Mesenchymal stem cell (in vitro differentiated cells and primary cell): Measurements from ENCODE around the gene STAC. TPM values are rescaled to one million over a fixed set of nuclear protein-coding genes. Genes with fewer than 3 reads are reported as not detected.

Experiments
- DNase-seq: peaks from one replicate; pipeline ENCODE4 v3.0.0-alpha.2; 2013
- H2AFZ ChIP-seq: one replicate; pipeline ENCODE4 v1.6.1; 2013; ENCODE audit warnings: low read depth, mild to moderate bottlenecking, control low read depth, inconsistent platforms, low read length, moderate library complexity
- H2AK5ac ChIP-seq: 2 replicates; pipeline ENCODE4 v1.6.1; 2013; ENCODE audit warnings: low read length, moderate library complexity, mild to moderate bottlenecking, inconsistent platforms; ENCODE audit not compliant: severe bottlenecking
- H2BK120ac ChIP-seq: one replicate; pipeline ENCODE4 v1.6.1; 2013; ENCODE audit warnings: low read depth, mild to moderate bottlenecking, inconsistent platforms, low read length, moderate library complexity
- H2BK12ac ChIP-seq, 2 experiments: one replicate each; pipeline ENCODE4 v1.6.1; 2013; ENCODE audit warnings: inconsistent platforms in 2 of 2, low read length in 2 of 2, mild to moderate bottlenecking in 2 of 2, moderate library complexity in 2 of 2, control low read depth in 1 of 2
- H2BK15ac ChIP-seq: one replicate; pipeline ENCODE4 v1.6.1; 2013; ENCODE audit warnings: mild to moderate bottlenecking, low read depth, inconsistent platforms; ENCODE audit not compliant: poor library complexity, severe bottlenecking
- H2BK5ac ChIP-seq: 2 replicates; pipeline ENCODE4 v1.6.1; 2013; ENCODE audit warnings: low read depth, mild to moderate bottlenecking, low read length, control low read depth, inconsistent platforms; ENCODE audit not compliant: poor library complexity, severe bottlenecking
- H3K14ac ChIP-seq, 2 experiments: one replicate each; pipeline ENCODE4 v1.6.1; 2013; ENCODE audit warnings: inconsistent platforms in 2 of 2, low read length in 2 of 2, control low read depth in 1 of 2, mild to moderate bottlenecking in 1 of 2, moderate library complexity in 1 of 2
- H3K18ac ChIP-seq, 2 experiments: one replicate each; pipeline ENCODE4 v1.6.1; 2013; ENCODE audit warnings: inconsistent platforms in 2 of 2, low read length in 2 of 2, control low read depth in 1 of 2, low read depth in 1 of 2, mild to moderate bottlenecking in 1 of 2
- H3K23ac ChIP-seq, 2 experiments: one replicate each; pipeline ENCODE4 v1.6.1; 2013; ENCODE audit warnings: inconsistent platforms in 2 of 2, low read length in 2 of 2, mild to moderate bottlenecking in 2 of 2, moderate library complexity in 2 of 2, control low read depth in 1 of 2
- H3K27ac ChIP-seq: 2 replicates; pipeline ENCODE4 v1.5.1; 2013; ENCODE audit warnings: mild to moderate bottlenecking, moderate library complexity, low read length, control low read depth, inconsistent platforms; ENCODE audit not compliant: poor library complexity, severe bottlenecking
- H3K27me3 ChIP-seq, 2 experiments: 2 replicates each; pipeline versions ENCODE4 v1.6.1 to v1.7.0; 2013; ENCODE audit warnings: low read length in 2 of 2, mild to moderate bottlenecking in 2 of 2, moderate library complexity in 2 of 2, control low read depth in 1 of 2, inconsistent platforms in 1 of 2; ENCODE audit not compliant: control insufficient read depth in 1 of 2, insufficient read depth in 1 of 2
- H3K36me3 ChIP-seq, 2 experiments: 2 replicates each; pipeline versions ENCODE4 v1.6.1 to v1.7.0; 2013; ENCODE audit warnings: low read length in 2 of 2, control low read depth in 1 of 2, inconsistent platforms in 1 of 2, low read depth in 1 of 2, mild to moderate bottlenecking in 1 of 2; ENCODE audit not compliant: insufficient read depth in 2 of 2, control insufficient read depth in 1 of 2
- H3K4ac ChIP-seq, 2 experiments: one replicate each; pipeline ENCODE4 v1.6.1; 2013; ENCODE audit warnings: inconsistent platforms in 2 of 2, low read length in 2 of 2, mild to moderate bottlenecking in 2 of 2, moderate library complexity in 2 of 2, control low read depth in 1 of 2, low read depth in 1 of 2
- H3K4me1 ChIP-seq: 2 replicates; pipeline ENCODE4 v1.6.1; 2013; ENCODE audit warnings: low read depth, low read length, control low read depth; ENCODE audit not compliant: control insufficient read depth, insufficient read depth
- H3K4me2 ChIP-seq: 2 replicates; pipeline ENCODE4 v1.6.1; 2013; ENCODE audit warnings: low read length, mild to moderate bottlenecking, inconsistent platforms; ENCODE audit not compliant: poor library complexity, severe bottlenecking
- H3K4me3 ChIP-seq, 2 experiments: 2 replicates each; pipeline versions ENCODE4 v1.5.1 to v1.7.0; 2013; ENCODE audit warnings: low read length in 2 of 2, mild to moderate bottlenecking in 2 of 2, control low read depth in 1 of 2, low read depth in 1 of 2; ENCODE audit not compliant: insufficient read depth in 1 of 2
- H3K79me1 ChIP-seq: replicated peaks from 2 replicates; pipeline ENCODE4 v1.6.1; 2013; ENCODE audit warnings: mild to moderate bottlenecking, control low read depth, low read length, inconsistent platforms; ENCODE audit not compliant: poor library complexity, severe bottlenecking
- H3K9ac ChIP-seq: 2 replicates; pipeline ENCODE4 v1.7.0; 2013; ENCODE audit warnings: mild to moderate bottlenecking, low read length, moderate library complexity
- H3K9me3 ChIP-seq: 2 replicates; pipeline ENCODE4 v1.7.0; 2013; ENCODE audit warnings: mild to moderate bottlenecking, low read length; ENCODE audit not compliant: control insufficient read depth
- H4K8ac ChIP-seq: one replicate; pipeline ENCODE4 v1.6.1; 2013; ENCODE audit warnings: inconsistent platforms, mild to moderate bottlenecking, low read length, moderate library complexity
- H4K91ac ChIP-seq: one replicate; pipeline ENCODE4 v1.6.1; 2013; ENCODE audit warnings: mild to moderate bottlenecking, low read length, inconsistent platforms
- WGBS: methylation state at CpG from one replicate; pipeline ENCODE4 v1.1.7; 2013; ENCODE audit warnings: mixed read lengths; 5-methylcytosine and 5-hydroxymethylcytosine counted together
- polyA plus RNA-seq, 2 experiments: library from polyadenylated mRNA; stranded (reverse); fragments of 200-250 nt; gene quantifications; one replicate each; pipeline ENCODE4 v1.2.3, GENCODE V29; 2013

Gene STAC, protein sequence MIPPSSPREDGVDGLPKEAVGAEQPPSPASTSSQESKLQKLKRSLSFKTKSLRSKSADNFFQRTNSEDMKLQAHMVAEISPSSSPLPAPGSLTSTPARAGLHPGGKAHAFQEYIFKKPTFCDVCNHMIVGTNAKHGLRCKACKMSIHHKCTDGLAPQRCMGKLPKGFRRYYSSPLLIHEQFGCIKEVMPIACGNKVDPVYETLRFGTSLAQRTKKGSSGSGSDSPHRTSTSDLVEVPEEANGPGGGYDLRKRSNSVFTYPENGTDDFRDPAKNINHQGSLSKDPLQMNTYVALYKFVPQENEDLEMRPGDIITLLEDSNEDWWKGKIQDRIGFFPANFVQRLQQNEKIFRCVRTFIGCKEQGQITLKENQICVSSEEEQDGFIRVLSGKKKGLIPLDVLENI
- 0.04 TPM for polyA plus RNA-seq (2013, experiment 1 of 2)
- polyA plus RNA-seq (2013, experiment 2 of 2), result 0.04 TPM

DNA sequence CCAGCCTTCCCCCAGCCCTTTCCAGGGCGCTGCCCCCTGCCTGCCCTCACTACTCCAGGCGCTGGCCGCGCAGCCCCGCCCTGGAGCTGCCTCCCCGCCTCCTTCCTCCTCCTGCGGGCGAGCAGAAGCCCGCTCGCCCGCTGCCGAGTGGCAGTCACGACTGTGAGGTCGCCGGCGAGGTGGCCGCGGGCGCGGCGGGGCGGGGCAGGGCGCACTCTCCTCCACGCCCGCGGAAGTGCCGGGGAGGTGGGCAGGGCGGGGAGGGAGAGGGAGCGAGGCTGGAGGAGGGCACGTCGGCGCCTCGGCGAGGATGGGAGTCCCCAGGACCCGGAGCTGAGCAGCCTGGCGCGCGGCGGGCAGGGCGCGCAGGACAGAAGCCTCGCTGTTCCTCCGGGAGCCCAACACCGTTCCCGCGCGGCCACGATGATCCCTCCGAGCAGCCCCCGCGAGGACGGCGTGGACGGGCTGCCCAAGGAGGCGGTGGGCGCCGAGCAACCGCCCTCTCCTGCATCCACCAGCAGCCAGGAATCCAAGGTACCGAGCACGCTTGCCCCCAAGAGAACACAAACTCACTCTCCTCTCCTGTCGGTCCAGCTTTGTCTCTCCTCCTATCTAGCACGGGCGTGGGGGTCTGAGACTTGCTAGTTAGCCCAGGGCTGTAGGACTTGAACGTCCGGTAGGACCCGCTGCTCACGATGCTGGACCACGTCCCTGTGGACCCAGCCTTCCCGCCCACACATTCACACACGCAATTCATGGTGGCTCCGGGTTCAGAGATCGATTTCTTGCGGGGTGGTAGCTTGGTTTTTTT is at the start of gene STAC:
Gene STAC (plus strand): TSS at position 284 of the 811 bp plus-strand sequence. CDS start 140 bp downstream, at position 424.
- Histone ChIP-seq H2AFZ (peak within 1 kb of the TSS; percentile 15), H3K23ac (peak within 1 kb of the TSS in 1 of 2 experiments; percentile 89), H4K8ac (no peak within 1 kb of the TSS), H3K27me3 (no peaks in the 10 kb centered on the region), H3K9ac (peak within 1 kb of the TSS; percentile 84), H3K9me3 (no peaks in the 10 kb centered on the region), H2BK12ac (peak within 1 kb of the TSS; percentile 14 to 34), H3K79me1 (peaks cover 14% of the 10 kb centered on the region), H3K18ac (peak within 1 kb of the TSS in 1 of 2 experiments; percentile 59), H4K91ac (no peak within 1 kb of the TSS), H2AK5ac (no peak within 1 kb of the TSS), H3K4me1 (peaks cover 9% of the 10 kb centered on the region), H3K27ac (no peak within 1 kb of the TSS), H3K4ac (peak within 1 kb of the TSS in 1 of 2 experiments; percentile 54), H3K14ac (peak within 1 kb of the TSS in 1 of 2 experiments; percentile 86), H2BK15ac (peak within 1 kb of the TSS; percentile 77), H2BK5ac (no peak within 1 kb of the TSS), H2BK120ac (no peak within 1 kb of the TSS), H3K4me2 (peak within 1 kb of the TSS; percentile 93), H3K4me3 (peak within 1 kb of the TSS; percentile 95 to 97), H3K36me3 (no peaks in the 10 kb centered on the region)
- WGBS, result 3% methylated on average over 40 of the region's 73 CpGs
- no peak for DNase-seq

DNA sequence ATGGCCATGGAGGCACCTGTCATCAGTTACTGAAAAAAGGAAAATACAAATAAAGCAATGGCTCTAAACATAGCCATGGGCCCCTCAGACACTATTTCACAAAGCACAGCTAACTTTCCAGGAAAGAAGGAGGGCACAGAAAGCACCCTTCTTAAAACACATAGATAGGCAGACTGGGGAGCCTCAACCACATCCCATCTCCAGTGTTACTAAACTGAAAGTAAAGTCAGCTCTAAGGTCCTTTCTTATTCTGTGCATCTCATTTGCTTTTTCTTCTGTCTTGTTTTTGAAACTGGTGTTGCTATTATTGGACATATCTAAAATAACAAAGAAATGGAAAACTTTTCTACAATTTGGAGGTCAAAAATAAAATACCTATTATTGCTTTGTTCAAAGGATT is 48.2 kb upstream of the STAC start:
- H4K91ac ChIP-seq, result no peak overlapping the region
- no peaks in the 10 kb centered on the region for H3K4me1 ChIP-seq
- no peaks in the 10 kb centered on the region for H3K36me3 ChIP-seq
- no peak for DNase-seq
- no peak overlapping the region for H3K4ac ChIP-seq
- no peak overlapping the region for H2BK120ac ChIP-seq
- no peaks in the 10 kb centered on the region for H3K27me3 ChIP-seq
- no peak overlapping the region for H3K4me2 ChIP-seq
- no peak overlapping the region for H2BK15ac ChIP-seq
- no peak overlapping the region for H2AFZ ChIP-seq
- no peak overlapping the region for H4K8ac ChIP-seq
- H2AK5ac ChIP-seq, result no peak overlapping the region
- no peak overlapping the region for H3K14ac ChIP-seq
- H3K4me3 ChIP-seq, result no peak overlapping the region
- no peak overlapping the region for H2BK12ac ChIP-seq
- no peak overlapping the region for H3K27ac ChIP-seq
- no peak overlapping the region for H3K18ac ChIP-seq
- no peaks in the 10 kb centered on the region for H3K79me1 ChIP-seq
- H3K9ac ChIP-seq, result no peak overlapping the region
- H2BK5ac ChIP-seq, result no peak overlapping the region
- no peak overlapping the region for H3K23ac ChIP-seq
- H3K9me3 ChIP-seq, result no peaks in the 10 kb centered on the region

DNA sequence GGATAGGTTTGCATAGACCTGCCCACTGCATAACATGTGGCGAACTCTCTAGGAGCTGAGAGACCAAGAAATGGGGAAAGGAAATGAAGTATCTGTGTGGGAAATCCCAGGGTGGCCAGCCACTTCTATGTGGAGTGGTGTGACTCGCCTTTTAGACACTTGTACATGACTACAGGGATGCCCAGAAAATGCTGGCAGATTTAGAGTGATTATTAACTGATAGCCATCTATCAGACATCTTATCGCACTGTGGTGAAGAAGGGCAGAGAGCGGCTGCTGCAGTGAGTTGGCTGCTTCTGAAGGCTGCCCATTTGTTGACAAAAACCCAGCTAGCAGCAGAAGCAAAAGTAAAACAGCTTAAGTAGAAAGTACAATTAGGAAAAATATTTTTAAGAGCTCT is 18.1 kb upstream of the STAC start:
- Histone ChIP-seq H3K9me3 (peaks cover 4% of the 10 kb centered on the region), H3K27me3 (no peaks in the 10 kb centered on the region), H3K4me3 (no peak overlapping the region), H2BK120ac (no peak overlapping the region), H2BK12ac (peak overlapping the region in 1 of 2 experiments; percentile 18), H2AK5ac (peak overlapping the region; percentile 61), H2BK15ac (no peak overlapping the region), H4K8ac (no peak overlapping the region), H4K91ac (no peak overlapping the region), H3K4ac (no peak overlapping the region), H3K18ac (no peak overlapping the region), H3K36me3 (no peaks in the 10 kb centered on the region), H2AFZ (no peak overlapping the region), H3K23ac (no peak overlapping the region), H3K4me1 (peaks cover 4% of the 10 kb centered on the region), H2BK5ac (peak overlapping the region; percentile 53), H3K14ac (no peak overlapping the region), H3K27ac (peak overlapping the region; percentile 31), H3K79me1 (no peaks in the 10 kb centered on the region), H3K9ac (no peak overlapping the region), H3K4me2 (no peak overlapping the region)
- 31% methylated on average over 4 of the region's 4 CpGs for WGBS
- peak; percentile 29 for DNase-seq

DNA sequence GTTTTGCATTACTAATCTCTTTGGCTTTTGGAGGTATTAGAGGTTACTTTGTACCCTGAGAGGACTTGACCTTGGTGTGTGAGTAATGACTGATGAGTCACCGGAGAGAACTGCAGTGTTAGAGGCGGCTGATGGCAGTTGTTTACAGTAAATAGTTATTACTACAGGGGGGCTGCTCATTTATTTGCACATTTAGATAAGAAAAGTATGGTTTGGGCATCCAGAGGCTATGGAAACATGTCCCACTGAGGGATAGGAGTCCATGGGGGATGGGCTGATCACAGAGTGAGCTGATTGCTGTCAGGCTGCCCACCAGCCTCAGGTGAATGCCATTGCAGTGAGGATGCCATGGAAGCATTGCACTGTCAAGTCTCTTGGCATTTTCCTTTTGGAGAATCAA is 17.3 kb upstream of the STAC start:
- Histone ChIP-seq H2BK12ac (no peak overlapping the region), H3K9ac (peak overlapping the region; percentile 12), H3K4me3 (no peak overlapping the region), H3K4ac (no peak overlapping the region), H3K27me3 (no peaks in the 10 kb centered on the region), H3K23ac (no peak overlapping the region), H3K4me2 (no peak overlapping the region), H2BK15ac (no peak overlapping the region), H4K8ac (no peak overlapping the region), H4K91ac (no peak overlapping the region), H2AK5ac (no peak overlapping the region), H3K4me1 (peaks cover 4% of the 10 kb centered on the region), H2BK5ac (no peak overlapping the region), H3K27ac (peak overlapping the region; percentile 69), H2AFZ (no peak overlapping the region), H3K79me1 (no peaks in the 10 kb centered on the region), H3K14ac (no peak overlapping the region), H3K18ac (no peak overlapping the region), H2BK120ac (no peak overlapping the region), H3K36me3 (no peaks in the 10 kb centered on the region), H3K9me3 (peaks cover 4% of the 10 kb centered on the region)
- 1% methylated on average over 2 of the region's 2 CpGs for WGBS
- peak; percentile 65 for DNase-seq
